Mammary epithelial cell (primary cell): Measurements from ENCODE around the gene HOXA6.

Experiments
- EZH2 ChIP-seq: IDR thresholded peaks from 2 replicates; pipeline ENCODE4 v1.6.1; 2012; ENCODE audit warnings: low read length, inconsistent platforms, borderline replicate concordance
- TF ChIP-seq, protein P1 (sequence below), 2 donors: IDR thresholded peaks in 1 of 2; conservative IDR thresholded peaks in 1 of 2; 2 replicates each; pipeline ENCODE4 v1.5.1; 2011 to 2012; ENCODE audit warnings: inconsistent platforms in 2 of 2, low read length in 2 of 2, mild to moderate bottlenecking in 2 of 2, control low read depth in 1 of 2, low read depth in 1 of 2; ENCODE audit not compliant: insufficient read depth in 1 of 2; ENCODE audit errors: extremely low read depth in 1 of 2

DNA sequence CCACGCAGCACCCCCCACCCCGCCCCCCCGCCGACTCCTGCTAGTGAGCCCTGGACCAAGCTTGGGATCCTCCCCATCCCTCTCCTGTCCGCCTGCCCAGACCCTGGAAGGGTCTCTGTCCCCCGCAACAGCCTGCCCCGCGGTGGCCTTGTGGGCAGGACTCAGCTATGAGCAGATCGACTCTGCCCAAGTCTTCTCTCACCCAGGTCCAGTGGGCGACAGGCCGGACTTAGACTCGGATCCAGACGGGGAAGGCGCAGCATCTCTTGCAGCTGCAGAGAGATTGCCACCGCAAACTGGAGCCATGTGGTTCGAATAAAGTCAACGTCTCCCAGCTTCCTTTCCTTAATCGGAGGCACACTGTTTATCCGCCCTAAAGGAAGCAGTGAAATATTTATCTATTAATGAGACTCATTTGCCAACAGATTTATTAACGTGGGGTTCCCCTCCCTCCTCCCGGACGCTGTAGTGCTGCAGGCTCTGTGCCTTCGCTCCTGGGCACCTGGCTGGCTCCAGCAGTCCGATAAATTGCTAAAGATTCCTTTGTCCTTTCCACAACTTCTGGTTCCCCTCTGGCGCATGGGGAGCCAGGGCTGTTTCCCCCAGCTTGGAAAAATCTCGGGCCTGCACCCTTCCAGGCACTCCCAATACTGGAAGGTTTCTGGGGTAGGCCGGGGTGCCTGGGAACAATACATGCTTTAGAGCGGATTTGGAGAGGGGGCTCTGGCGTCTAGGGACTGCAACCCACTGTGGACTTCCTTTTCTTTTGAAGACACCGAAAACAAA is 9.5 kb upstream of the HOXA6 start:
- TF ChIP-seq, protein P1, sequence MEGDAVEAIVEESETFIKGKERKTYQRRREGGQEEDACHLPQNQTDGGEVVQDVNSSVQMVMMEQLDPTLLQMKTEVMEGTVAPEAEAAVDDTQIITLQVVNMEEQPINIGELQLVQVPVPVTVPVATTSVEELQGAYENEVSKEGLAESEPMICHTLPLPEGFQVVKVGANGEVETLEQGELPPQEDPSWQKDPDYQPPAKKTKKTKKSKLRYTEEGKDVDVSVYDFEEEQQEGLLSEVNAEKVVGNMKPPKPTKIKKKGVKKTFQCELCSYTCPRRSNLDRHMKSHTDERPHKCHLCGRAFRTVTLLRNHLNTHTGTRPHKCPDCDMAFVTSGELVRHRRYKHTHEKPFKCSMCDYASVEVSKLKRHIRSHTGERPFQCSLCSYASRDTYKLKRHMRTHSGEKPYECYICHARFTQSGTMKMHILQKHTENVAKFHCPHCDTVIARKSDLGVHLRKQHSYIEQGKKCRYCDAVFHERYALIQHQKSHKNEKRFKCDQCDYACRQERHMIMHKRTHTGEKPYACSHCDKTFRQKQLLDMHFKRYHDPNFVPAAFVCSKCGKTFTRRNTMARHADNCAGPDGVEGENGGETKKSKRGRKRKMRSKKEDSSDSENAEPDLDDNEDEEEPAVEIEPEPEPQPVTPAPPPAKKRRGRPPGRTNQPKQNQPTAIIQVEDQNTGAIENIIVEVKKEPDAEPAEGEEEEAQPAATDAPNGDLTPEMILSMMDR (conservative IDR thresholded peaks at IDR 0.05 in 1 of 2, IDR thresholded peaks at IDR 0.05 in 1 of 2; ENCODE audit: extremely low read depth in 1 of 2, insufficient read depth in 1 of 2, low read depth in 1 of 2, low read length in 2 of 2): no peak
- TF ChIP-seq EZH2: no peak
